A673 (cell line): ENCODE measurements around the gene DPT. TPM values are rescaled to one million over a fixed set of nuclear protein-coding genes. Genes with fewer than 3 reads are reported as not detected.

ENCODE experiments used
- BruUV-seq: library from RNA; stranded (reverse); fragments of 400-500 nt; replicated peaks from 2 replicates; lab custom pipeline; 2021; lab: Mats Ljungman, UMichigan
- CTCF ChIA-PET: fragments of 300-600 bp; sonication (Branson Sonifier 250); formaldehyde crosslinking; loops from one replicate; lab custom pipeline; 2022; ENCODE audit warnings: antibody characterized with exemption; lab: Charles Lee
- POLR2A ChIA-PET: fragments of 300-600 bp; sonication (Branson Sonifier 250); formaldehyde crosslinking; loops from one replicate; lab custom pipeline; 2022; ENCODE audit warnings: antibody characterized with exemption; ENCODE audit not compliant: low non-redundant PET; lab: Charles Lee
- DNase-seq: peaks from one replicate; pipeline ENCODE4 v3.0.0-alpha.2; 2015; ENCODE audit warnings: low spot score
- H3K27ac ChIP-seq: fragments of 200-600 bp; sonication (generic); 2 replicates; pipeline ENCODE4 v1.5.1; 2016; ENCODE audit warnings: mixed run types, low read depth, mild to moderate bottlenecking, mixed read lengths, antibody characterized with exemption, low read length; ENCODE audit not compliant: poor library complexity, severe bottlenecking
- H3K27me3 ChIP-seq: fragments of 200-600 bp; sonication (generic); replicated peaks from 2 replicates; pipeline ENCODE4 v1.6.1; 2017; ENCODE audit warnings: mixed run types, low read depth, mild to moderate bottlenecking, mixed read lengths, antibody characterized with exemption, low read length; ENCODE audit not compliant: insufficient read depth, poor library complexity
- H3K36me3 ChIP-seq: fragments of 200-600 bp; sonication (generic); 2 replicates; pipeline ENCODE4 v1.6.1; 2016; ENCODE audit warnings: mixed run types, mild to moderate bottlenecking, mixed read lengths, antibody characterized with exemption, low read length; ENCODE audit not compliant: insufficient read depth, poor library complexity, severe bottlenecking
- H3K4me1 ChIP-seq: fragments of 200-600 bp; sonication (generic); 2 replicates; pipeline ENCODE4 v1.6.1; 2017; ENCODE audit warnings: mixed run types, mild to moderate bottlenecking, mixed read lengths, antibody characterized with exemption, low read length; ENCODE audit not compliant: insufficient read depth, poor library complexity, severe bottlenecking
- H3K4me3 ChIP-seq: fragments of 200-600 bp; sonication (generic); 2 replicates; pipeline ENCODE4 v1.5.1; 2016; ENCODE audit warnings: low read depth, mixed run types, mild to moderate bottlenecking, mixed read lengths, low read length; ENCODE audit not compliant: poor library complexity, severe bottlenecking
- H3K9me3 ChIP-seq: fragments of 200-600 bp; sonication (generic); 2 replicates; pipeline ENCODE4 v1.6.1; 2016; ENCODE audit warnings: mixed run types, low read depth, mild to moderate bottlenecking, mixed read lengths, antibody characterized with exemption, low read length; ENCODE audit not compliant: poor library complexity, severe bottlenecking
- CTCF ChIP-seq: fragments of 300-800, 200-600 bp; sonication (generic); conservative IDR thresholded peaks from 2 replicates; pipeline ENCODE4 v1.5.1; 2017; ENCODE audit warnings: low read depth, mild to moderate bottlenecking, antibody characterized with exemption, low read length, moderate library complexity, mixed read lengths
- EZH2 ChIP-seq: fragments of 200-600 bp; sonication (generic); IDR thresholded peaks from 2 replicates; pipeline ENCODE4 v1.6.1; 2017; ENCODE audit warnings: borderline replicate concordance, low read depth, mild to moderate bottlenecking, mixed read lengths, antibody characterized with exemption, low read length; ENCODE audit not compliant: poor library complexity, severe bottlenecking
- intact Hi-C: fragments of 100-400 bp; cut with micrococcal nuclease; formaldehyde crosslinking; loops from one replicate; pipeline ENCODE4 v1.10.0; 2022; ENCODE audit not compliant: unreplicated experiment
- total RNA-seq: library from RNA; stranded (reverse); gene quantifications from 2 replicates; pipeline ENCODE4 v1.2.3, GENCODE V29; 2021

The DPT gene
- total RNA-seq, 1 experiment from 2014 or later, result not detected

DNA sequence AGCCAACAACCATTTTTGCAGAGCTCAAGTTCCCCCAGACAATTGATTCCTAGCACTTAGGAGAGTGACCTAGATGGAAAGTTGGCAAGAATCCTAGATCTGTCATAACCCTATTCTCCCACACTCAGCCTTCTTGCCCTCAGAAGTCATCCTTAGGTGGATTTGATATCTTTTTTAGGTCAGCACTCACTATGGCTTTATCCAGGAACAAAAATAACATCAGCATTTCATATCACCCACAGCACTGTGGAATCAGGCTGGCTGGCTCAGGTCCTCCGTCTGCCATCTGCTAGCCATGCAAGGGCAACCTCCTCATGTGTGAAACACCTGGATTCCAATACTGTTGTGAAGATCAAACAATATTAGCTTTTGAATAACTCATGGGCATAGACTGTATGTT is 6.0 kb downstream of the DPT start:
- no peak for DNase-seq
- intact Hi-C loops, result no loop called here
- peaks cover 3% of the 10 kb centered on the region for H3K27me3 ChIP-seq
- H3K27ac ChIP-seq, result no peak overlapping the region
- no TSS peak for BruUV-seq
- H3K9me3 ChIP-seq, result no peaks in the 10 kb centered on the region
- CTCF ChIA-PET, result no interaction called here
- H3K4me3 ChIP-seq, result no peak overlapping the region
- no peaks in the 10 kb centered on the region for H3K4me1 ChIP-seq
- POLR2A ChIA-PET, result no interaction called here
- TF ChIP-seq EZH2 (no peak), CTCF (no peak)
- no peaks in the 10 kb centered on the region for H3K36me3 ChIP-seq

GRCh38 chr1:168720839-168721238 is 8.2 kb downstream of the DPT start:
- intact Hi-C loops, result no loop called here
- Histone ChIP-seq H3K36me3 (no peaks in the 10 kb centered on the region), H3K4me1 (no peaks in the 10 kb centered on the region), H3K4me3 (no peak overlapping the region), H3K9me3 (no peaks in the 10 kb centered on the region), H3K27me3 (peaks cover 3% of the 10 kb centered on the region), H3K27ac (no peak overlapping the region)
- no TSS peak for BruUV-seq
- DNase-seq, result no peak
- POLR2A ChIA-PET, result interaction anchor here (0.6 kb wide), 1 partner anchor 127 kb away, joined by 3 read pairs; no protein-coding TSS in a partner anchor
- CTCF ChIA-PET, result no interaction called here
- TF ChIP-seq EZH2 (no peak), CTCF (no peak)

- H3K27me3 ChIP-seq, result peaks cover 3% of the 10 kb centered on the region
- no TSS peak for BruUV-seq
- no peaks in the 10 kb centered on the region for H3K4me1 ChIP-seq
- no peak overlapping the region for H3K27ac ChIP-seq
- CTCF ChIA-PET, result no interaction called here
- DNase-seq, result no peak
- POLR2A ChIA-PET, result interaction anchor here (0.6 kb wide), 1 partner anchor 1921 kb away, joined by 3 read pairs; no protein-coding TSS in a partner anchor
- TF ChIP-seq CTCF (no peak), EZH2 (no peak)
- H3K4me3 ChIP-seq, result no peak overlapping the region
- intact Hi-C loops, result no loop called here
- H3K9me3 ChIP-seq, result no peaks in the 10 kb centered on the region
- H3K36me3 ChIP-seq, result no peaks in the 10 kb centered on the region
Observed at GRCh38 chr1:168719306-168720111, 9.5 kb downstream of the DPT start.
